GM21423 (cell line): Measurements from ENCODE around the gene GABRR1.
"Not testable (repeated sequence)": the region's sequence is repeated elsewhere in the genome, so short reads cannot be mapped to it uniquely, and the experiment has no call there.

Source experiments
- ATAC-seq: cut with Tn5 transposase; IDR thresholded peaks from one replicate; pipeline ENCODE4 v1.9.1; 2021; ENCODE audit warnings: mild to moderate bottlenecking, moderate library complexity; ENCODE audit not compliant: unreplicated experiment

GABRR1 gene

DNA sequence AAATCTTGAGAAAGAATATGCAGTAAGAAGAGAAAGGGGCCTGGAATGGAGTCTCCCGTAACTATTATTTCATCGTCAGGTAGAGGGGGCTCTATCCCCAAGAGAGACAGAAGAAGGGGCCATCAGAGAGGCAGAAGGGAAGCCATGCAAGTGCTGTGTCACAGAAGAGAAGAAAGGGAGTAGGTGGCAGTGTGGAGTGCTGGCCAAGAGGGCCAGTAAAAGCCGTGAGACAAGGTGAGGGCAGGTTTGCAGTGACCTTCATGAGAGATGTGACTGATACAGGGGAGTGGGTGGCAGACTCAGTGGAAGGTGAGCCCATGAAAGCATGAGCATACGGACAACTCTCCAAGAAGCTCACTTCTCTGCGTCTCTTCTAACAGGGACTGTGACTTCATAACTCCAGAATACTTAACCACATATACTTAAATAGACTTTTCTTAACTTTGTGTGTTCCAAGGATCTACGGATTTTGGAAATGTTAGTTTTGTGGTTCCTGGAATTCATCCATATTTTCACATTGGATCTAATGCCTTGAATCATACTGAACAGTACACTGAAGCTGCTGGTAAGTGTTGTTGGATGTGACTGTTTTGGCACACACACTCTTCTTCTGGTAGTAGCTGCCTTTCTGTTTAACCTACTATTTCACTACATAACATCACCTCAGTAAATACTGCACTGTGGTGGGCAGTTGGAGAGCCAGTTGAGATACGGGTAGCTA, 55.7 kb downstream of the GABRR1 start:
- no peak for ATAC-seq

DNA sequence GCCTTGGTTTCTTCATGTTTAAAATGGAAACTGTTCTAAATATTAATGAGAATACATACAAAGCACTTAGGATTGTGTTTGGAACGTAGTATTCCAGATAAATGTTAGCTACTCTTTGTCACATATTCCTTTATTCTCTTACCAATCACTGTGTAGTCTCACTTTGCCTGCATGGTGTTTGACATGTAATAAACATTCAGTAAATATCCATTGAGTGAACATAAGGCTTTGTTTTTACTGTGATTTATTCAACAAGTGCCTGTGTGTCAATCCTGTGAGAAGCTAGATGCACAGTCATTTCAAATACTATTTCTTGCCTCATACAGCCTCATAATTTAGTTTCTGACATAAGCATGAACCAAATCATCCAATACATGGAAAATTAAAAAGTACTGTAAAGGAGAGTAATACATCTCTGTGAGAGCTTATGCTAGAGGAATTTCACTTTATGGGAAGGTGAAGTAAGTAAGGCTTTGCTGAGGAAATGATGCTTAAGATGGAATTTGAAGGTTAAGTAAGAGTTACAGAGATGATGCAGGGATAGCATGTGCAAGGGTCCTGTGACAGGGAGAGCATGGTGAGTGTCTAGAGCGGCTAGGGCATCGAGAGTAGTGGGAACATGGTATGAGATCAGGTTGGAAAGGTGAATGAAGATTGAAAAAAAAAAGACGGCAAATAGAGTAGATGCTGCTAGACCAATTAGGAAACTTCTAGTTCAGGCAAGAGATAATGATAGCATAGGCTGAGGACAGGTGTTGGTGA, 56.6 kb downstream of the GABRR1 start:
- no peak for ATAC-seq

DNA sequence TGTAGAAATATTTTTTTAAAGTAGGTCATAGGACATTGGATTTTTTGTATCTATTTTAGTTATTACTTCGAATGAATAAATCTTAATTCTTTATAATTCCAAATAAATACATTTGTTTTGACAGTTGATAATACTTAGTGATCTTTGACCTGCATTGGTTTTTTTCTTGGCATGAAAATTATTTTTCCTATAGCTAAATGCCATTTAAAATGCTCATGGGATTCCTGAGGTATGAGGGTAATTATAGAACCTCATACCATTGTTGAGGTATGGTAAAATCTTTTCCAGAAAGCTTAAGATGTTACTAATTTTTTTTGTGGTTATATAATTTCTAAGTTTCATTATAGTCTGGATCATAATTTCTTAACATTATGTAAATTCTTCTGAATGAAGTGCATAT, 63.0 kb downstream of the GABRR1 start:
- ATAC-seq, result no peak

DNA sequence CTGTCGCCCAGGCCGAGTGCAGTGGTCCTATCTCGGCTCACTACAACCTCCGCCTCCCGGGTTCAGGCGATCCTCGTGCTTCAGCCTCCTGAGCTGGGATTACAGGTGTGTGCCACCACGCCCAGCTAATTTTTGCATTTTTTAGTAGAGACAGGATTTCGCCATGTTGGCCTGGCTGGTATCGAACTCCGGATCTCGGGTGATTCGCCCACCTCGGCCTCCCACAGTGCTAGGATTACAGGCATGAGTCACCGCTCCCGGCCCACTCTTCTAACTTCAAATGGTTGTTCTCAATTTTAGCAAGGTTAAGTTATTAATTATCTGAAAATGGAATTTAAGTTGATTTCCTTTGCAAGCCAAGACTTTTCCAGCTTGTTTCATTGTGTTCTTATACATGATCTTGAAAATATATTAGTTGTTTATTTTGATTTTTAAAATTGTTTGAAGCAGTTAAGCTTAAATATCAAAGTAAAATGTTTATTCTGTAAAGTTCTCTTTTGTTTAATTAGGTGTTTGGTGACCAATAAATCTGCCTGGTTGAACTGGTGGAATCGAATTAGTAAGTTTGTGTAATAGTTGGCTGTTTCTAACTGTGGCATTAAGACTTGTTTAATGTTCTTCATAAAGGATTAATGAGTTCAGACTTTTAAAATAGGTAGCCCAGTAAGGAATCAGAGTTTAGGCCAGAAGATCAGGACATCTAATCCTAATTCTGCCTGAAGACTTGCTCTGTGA, 69.0 kb downstream of the GABRR1 start:
- ATAC-seq, result no peak

DNA sequence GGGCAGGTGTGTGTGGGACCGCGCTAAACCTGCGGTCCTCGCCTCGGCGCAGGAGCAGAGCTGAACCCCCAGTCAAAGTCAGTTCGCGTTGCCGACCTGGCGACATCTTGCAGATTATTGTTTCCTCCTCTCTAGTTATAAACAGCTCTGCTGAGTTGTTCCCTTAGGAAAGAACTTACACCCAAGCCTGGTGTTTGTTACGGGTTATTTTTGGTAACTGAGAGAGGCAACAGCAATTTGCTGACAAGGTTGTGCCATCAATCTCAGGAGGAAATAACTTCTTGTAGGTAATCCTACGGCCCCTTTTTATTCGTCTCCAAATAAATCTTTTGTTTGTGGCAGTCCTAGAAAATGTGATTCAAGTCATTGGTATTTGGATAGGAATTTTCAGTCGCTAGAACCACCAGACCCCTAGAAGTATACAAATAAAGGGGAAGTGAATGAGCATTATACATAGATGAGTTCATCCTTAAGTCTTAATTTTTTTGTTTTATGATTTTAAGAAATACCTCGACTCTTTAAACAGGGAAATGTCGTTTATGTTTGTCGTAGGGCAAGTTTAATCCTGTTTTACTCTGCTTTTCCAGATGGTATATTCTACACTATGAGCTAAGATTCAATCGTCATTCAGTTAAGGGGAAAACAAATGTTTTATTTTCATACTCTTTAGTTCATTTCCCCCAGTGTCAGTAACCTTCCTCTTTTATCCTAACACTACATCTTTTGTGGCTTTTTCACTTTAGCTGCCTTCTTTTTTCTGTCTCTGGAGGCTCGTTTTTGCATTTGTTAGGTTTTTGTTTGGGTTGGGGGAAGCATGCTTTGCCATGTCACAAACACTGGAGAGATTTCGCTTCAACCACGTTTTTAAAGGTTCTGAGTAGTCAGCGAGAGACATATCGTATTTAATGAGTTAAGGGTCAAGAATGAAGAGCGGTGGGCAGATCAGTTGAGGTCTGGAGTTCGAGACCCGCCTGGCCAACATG, 70.1 kb downstream of the GABRR1 start:
- peak; percentile 31 for ATAC-seq

DNA sequence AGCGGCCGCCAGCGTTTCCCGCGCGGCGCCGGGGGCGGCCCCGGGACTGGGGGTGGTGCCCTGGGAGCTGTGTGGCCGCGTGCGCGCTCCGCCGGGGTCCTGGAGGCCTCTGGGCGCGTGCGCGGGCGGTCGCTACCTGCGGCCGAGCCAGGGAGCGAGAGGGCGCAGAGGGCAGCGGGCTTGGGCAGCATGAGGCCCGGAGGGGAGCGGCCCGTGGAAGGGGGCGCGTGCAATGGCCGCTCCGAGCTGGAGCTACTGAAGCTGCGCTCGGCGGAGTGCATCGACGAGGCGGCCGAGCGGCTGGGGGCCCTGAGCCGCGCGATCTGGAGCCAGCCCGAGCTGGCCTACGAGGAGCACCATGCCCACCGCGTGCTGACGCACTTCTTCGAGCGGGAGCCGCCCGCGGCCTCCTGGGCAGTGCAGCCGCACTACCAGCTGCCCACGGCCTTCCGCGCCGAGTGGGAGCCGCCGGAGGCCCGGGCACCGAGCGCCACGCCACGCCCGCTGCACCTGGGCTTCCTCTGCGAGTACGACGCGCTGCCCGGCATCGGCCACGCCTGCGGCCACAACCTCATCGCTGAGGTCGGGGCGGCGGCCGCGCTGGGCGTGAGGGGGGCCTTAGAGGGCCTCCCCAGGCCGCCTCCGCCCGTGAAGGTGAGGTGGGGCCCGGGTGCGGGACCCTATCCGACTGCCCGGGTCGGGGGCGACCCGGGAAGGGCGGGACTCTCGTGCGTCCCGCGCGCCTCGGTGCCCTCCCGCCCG, 71.0 kb downstream of the GABRR1 start, which contains the start of gene PM20D2:
TSS of gene PM20D2 (plus strand) at position 100 of the 762 bp plus-strand sequence. CDS start at position 190, 90 bp downstream.
- peak; percentile 64 for ATAC-seq

DNA sequence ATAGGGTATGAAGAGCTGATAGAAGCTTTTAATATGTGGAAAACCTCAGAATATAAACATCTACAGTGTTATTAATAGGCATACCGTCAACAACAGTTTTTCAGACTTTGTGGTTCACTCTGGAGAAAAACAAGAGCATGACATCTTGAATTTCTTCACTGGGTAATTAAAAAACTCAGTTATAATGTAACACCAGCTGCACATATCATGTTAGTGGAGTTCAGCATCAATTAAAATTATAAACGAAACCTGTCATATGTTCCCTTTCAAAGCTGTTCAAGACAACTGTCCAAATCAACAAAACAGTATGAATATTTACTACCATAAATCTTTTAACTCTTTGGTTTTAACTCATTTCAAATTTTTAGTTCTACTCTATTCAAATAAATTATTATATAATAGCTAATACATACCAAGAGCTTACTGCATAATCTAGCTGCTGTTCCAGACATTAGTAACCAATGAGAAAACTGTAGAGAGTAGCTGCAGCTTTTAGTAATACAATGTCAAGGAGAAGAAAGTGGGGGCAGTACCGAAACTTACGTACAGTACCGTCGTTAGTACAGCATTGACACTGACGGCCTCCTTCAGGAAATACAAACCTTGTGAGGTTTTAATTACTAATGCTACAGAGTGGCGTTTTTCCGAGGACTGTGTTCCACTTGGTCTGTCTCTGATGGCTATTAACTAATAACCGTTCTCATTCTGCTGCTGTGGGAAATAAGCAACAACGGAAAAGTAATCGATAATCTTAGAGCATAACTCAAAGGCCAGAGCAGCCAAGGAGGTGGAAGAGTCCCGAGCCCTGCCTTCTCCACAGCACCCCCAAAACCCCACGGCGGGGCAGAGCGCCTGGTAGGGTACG, 71.8 kb downstream of the GABRR1 start:
- peak; percentile 56 for ATAC-seq

DNA sequence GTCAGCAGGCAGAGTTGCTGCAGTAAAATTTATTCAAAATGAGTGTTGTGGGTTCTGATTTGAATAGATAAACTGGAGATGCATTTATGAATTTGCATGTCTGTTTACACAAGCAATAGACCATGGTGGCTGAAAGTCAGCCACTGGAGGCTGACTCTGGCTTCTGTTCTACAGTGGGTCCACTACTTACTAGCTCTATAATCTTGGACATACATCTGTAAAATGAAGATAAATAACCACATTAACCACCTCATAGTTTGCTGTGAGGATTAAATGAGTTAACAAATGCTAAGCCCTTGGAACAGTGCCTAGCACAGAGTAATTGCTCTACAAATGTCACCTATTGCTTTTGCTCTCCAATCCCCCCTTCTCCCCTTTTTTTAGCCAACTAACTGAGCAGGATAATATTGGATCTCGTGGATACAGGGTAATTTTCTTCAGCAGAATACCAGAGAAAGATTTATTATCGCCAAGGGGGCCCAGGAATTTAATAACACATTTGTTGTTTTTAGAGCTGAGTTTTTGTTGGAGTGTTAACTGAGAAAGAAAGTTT, 72.7 kb downstream of the GABRR1 start:
- no peak for ATAC-seq

DNA sequence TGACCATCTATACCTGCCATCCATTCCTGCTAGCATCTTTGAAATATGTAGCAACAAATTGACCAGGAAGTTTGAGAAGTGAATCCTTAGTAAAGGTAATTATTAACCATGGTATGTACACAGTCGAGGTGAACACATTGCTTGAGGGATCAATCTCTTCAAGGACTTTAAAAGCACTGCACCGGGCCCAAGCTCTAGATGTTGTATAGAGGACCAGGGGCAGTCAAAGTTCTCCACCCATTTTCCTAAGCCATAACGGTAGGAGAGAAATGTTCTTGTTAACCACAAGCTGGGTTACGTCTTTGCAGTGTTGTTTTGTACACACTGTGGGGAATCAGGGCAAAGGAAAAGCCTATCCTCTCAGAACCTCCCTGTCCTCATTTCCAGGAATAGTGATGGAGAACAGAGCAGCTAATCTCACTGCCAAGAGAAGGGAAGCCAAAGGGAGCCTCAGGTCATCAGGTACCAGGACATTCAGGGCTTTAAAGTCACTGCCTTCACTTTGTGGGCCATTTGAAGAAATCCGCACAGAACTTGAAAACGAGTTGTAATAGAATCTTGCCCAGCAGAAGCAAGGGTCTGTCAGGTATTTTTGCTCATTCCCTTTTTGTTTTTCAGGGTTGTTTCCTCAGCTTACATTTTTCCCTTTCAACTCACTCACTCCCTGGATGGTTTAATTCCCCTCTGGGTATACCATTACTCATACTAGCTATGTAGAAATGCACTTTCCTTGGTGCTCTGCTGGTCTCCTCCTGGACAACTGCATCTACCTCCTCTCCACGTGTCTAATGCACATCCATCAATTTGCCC, 76.6 kb downstream of the GABRR1 start:
- no peak for ATAC-seq

DNA sequence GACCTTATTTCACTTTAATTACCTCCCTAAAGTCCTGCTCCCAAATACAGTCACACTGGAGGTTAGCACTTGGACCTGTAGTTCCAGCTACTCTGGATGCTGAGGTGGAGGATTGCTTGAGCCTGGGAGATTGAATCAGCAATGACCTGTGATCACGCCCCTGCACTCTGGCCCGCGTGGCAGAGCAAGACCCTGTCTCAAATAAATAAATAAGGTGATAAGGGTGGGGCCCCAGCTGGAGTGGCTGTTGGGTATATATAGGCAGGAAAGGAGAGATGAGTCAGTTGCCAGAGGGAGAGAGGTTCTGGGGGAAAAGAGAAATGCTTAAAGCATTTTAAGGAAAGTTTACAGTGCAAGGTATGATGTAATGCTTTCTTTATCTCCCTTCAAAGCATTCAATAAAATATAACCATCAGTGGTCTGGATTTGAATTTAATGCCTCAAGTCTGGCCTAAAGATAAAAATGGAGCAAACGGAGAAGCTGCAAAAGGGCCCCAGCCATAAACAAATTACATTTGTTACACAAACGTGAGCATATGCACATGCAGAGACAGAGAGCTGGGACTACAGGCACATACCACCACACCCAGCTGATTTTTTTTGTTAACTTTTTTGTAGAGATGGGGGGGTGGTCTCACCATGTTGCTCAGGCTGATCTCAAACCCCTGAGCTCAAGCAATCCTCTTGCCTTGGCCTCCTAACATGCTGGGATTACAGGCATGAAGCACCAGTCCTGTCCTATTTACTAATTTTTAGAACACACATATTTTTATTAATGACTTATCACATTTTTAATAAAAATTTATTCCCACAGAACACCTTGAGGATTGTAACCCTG, 77.4 kb downstream of the GABRR1 start:
- ATAC-seq, result no peak

DNA sequence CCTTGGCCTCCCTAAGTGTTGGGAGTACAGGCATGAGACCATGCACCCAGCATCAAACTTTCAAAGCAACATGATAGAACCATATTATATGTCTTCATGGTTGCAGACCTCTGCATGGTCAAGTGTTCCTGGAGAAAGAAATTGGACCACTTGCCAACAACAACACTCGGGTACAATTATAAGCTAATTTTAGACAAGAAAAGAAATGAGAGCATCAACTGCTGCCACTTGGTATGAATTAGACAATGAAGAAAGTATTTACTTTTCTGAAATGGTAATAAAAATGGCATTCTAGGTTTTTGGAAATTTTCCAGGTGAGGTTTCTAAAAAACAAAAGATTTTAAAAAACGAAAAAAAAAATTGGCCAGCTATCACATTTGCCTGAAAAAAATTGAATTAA, 79.0 kb downstream of the GABRR1 start:
- no peak for ATAC-seq

DNA sequence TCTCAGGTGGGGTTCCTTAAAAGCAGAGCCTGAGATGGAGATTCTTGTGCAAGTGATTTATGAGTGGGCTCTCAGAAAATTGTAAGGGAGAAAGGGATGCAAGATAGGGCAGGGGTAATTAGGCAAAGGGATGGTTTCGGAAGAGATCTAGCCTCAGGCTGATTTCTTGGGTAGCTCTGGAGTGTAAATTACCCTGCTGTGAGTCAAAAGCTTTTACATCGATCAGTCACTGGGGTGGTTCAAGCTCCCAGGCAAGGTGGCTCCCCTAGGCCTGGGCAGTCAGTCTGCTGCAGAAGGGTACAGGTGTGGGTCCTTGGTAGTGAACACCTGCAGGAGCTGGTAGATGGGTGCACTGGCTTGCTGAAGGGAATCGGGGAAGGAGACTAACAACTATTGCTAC, 82.4 kb downstream of the GABRR1 start:
- ATAC-seq, result no peak

DNA sequence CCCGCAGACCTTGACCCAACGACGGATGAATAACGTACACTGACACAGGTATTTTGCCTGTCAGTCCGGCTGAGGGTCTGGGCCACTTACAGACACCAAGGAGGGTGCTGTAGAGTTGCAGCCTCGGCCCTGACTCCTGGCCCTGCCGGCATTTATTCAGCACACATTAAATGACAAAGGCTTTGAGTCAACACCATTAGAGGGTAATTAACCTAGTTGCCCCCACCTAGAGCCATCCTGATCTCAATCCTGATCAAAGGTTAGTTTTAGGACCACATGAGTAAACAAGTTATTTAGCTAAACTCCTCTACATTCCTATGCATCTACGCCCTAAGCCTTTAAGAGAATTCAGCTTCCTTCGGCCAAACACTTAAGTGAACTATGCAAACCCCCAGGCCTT, 83.2 kb downstream of the GABRR1 start:
- no peak for ATAC-seq

DNA sequence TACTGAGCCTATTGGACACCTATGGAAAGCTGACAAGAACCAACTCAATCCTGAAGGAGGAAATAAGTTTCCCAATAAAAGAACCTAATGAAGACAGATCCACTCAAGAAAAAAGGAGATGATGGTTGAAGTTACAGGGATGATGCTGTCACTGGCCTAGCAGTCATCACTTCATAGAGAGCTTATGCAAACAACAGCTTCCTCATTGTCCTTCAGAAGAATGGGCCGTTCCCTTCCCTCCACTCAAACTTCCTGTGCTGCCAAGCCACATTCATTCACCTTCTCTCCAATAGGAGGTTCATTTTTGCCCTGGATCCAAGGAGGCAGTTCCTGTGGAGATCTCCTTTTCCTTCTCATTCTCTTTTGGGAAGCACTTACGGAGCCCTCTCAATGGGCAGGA, 85.1 kb downstream of the GABRR1 start:
- ATAC-seq, result no peak

DNA sequence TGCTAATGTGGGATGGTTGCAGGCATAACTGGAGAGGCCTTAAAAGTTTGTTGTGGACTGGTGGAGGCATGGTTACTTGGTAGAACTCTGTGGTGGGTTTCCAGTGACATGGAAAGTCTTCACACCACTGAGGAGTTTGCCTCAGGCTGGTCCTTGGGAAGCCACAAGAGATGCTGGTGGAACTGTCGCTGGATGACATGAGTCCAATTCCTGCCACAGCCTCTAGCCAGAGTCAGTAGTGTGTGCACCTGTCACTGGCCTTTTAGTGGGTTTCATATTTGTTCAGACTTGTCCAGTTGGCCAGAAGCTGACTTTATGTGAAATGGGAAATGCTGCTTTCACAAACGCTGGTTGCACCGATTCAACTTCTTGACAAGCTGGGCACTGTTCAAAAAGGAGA, 85.6 kb downstream of the GABRR1 start:
- no peak for ATAC-seq

DNA sequence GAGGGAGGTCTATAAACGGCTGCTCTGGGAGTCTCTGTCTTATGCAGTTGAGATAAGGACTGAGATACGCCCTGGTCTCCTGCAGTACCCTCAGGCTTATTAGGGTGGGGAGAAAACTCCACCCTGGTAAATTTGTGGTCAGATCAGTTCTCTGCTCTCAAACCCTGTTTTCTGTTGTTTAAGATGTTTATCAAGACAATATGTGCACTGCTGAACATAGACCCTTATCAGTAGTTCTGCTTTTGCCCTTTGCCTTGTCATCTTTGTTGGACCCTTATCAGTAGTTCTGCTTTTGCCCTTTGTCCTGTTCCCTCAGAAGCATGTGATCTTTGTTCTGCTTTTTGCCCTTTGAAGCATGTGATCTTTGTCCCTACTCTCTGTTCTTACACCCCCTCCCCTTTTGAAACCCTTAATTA, 88.9 kb downstream of the GABRR1 start:
- ATAC-seq, result not testable (repeated sequence)
